ENCODE measurements around the gene C1orf35.

DNA sequence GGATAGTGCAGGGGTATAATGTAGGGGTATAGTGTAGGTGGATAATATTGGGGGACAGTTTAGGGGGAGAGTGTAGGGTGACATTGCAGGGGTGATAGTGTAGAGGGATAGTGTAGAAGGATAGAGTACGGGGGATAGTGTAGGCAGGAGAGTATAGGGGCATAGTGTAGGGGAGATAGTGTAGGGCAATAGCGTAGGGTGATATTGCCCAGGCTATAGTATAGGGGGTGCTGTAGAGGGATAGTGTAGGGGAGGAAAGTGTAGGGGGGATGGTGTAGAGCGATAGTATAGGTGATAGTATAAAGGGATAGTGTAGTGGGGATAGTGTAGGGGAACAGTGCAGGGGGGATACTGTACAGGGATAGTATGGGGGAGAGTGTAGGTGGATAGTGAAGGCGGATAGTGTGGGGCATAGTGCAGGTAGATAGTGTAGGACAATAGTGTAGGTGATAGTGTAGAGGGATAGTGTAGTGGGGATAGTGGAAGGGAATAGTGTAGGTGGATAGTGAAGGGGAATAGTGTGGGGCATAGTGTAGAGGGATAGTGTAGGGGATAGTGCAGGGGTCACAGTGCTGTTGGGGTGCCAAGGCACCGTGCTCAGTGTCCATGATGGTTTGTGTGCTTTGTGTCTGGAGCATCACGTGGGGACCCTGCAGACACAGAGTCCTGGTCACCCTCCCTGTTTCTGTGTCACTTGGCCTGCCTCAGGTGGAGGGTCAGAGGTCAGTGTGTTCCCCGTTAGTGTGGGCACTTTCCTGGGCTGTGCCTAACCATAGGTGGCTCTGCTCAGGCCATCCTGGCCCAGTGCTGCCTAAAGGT is 31.1 kb downstream of the C1orf35 start:
- no peak for TF ChIP-seq TEAD4 (IDR thresholded peaks at IDR 0.05; ENCODE audit: low read length)
- TF ChIP-seq TEAD4 (CRISPR knock-in tag; IDR thresholded peaks at IDR 0.05; ENCODE audit: borderline replicate concordance): no peak
- TF ChIP-seq, protein P1, sequence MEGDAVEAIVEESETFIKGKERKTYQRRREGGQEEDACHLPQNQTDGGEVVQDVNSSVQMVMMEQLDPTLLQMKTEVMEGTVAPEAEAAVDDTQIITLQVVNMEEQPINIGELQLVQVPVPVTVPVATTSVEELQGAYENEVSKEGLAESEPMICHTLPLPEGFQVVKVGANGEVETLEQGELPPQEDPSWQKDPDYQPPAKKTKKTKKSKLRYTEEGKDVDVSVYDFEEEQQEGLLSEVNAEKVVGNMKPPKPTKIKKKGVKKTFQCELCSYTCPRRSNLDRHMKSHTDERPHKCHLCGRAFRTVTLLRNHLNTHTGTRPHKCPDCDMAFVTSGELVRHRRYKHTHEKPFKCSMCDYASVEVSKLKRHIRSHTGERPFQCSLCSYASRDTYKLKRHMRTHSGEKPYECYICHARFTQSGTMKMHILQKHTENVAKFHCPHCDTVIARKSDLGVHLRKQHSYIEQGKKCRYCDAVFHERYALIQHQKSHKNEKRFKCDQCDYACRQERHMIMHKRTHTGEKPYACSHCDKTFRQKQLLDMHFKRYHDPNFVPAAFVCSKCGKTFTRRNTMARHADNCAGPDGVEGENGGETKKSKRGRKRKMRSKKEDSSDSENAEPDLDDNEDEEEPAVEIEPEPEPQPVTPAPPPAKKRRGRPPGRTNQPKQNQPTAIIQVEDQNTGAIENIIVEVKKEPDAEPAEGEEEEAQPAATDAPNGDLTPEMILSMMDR (IDR thresholded peaks at IDR 0.05 in 2 of 3, conservative IDR thresholded peaks at IDR 0.05 in 1 of 3; ENCODE audit: insufficient read depth in 2 of 3, low read depth in 1 of 3, low read length in 3 of 3): peak in 1 of 3 experiments; percentile 22; a peak in 2 of 6 replicates
- TF ChIP-seq, protein P2, sequence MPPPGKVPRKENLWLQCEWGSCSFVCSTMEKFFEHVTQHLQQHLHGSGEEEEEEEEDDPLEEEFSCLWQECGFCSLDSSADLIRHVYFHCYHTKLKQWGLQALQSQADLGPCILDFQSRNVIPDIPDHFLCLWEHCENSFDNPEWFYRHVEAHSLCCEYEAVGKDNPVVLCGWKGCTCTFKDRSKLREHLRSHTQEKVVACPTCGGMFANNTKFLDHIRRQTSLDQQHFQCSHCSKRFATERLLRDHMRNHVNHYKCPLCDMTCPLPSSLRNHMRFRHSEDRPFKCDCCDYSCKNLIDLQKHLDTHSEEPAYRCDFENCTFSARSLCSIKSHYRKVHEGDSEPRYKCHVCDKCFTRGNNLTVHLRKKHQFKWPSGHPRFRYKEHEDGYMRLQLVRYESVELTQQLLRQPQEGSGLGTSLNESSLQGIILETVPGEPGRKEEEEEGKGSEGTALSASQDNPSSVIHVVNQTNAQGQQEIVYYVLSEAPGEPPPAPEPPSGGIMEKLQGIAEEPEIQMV (tag; conservative IDR thresholded peaks at IDR 0.05; ENCODE audit: low read depth): no peak
- no peak for TF ChIP-seq DNMT1 (IDR thresholded peaks at IDR 0.05)
- TF ChIP-seq WHSC1 (IDR thresholded peaks at IDR 0.05; ENCODE audit: low read length): no peak
- no peak for TF ChIP-seq SP2 (IDR thresholded peaks at IDR 0.05; ENCODE audit: extremely low read depth, low read depth, low read length, poor library complexity, severe bottlenecking)
- TF ChIP-seq EP300 (IDR thresholded peaks at IDR 0.05; ENCODE audit: low read length): no peak
- TF ChIP-seq, protein P3, sequence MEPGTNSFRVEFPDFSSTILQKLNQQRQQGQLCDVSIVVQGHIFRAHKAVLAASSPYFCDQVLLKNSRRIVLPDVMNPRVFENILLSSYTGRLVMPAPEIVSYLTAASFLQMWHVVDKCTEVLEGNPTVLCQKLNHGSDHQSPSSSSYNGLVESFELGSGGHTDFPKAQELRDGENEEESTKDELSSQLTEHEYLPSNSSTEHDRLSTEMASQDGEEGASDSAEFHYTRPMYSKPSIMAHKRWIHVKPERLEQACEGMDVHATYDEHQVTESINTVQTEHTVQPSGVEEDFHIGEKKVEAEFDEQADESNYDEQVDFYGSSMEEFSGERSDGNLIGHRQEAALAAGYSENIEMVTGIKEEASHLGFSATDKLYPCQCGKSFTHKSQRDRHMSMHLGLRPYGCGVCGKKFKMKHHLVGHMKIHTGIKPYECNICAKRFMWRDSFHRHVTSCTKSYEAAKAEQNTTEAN (CRISPR knock-in tag; IDR thresholded peaks at IDR 0.05): no peak
- TF ChIP-seq POLR2A (conservative IDR thresholded peaks at IDR 0.05): no peak
- TF ChIP-seq RAD21 (CRISPR knock-in tag; conservative IDR thresholded peaks at IDR 0.05 in 1 of 2, IDR thresholded peaks at IDR 0.05 in 1 of 2): no peak
- no peak for TF ChIP-seq ZC3H4 (CRISPR knock-in tag; IDR thresholded peaks at IDR 0.05; ENCODE audit: borderline replicate concordance)
